DOHH2 (cell line): ENCODE data around the gene DBNDD1.

ENCODE experiments used
- H3F3A ChIP-seq: fragments of 200-600 bp; sonication (generic), shearing (Covaris generic); 2 replicates; pipeline ENCODE4 v1.6.0; 2016; ENCODE audit warnings: antibody characterized with exemption, mild to moderate bottlenecking; ENCODE audit not compliant: control insufficient read depth, insufficient read depth
- H3K27ac ChIP-seq: fragments of 200-600 bp; sonication (generic); 2 replicates; pipeline ENCODE4 v1.5.1; 2014; ENCODE audit warnings: low read depth, mild to moderate bottlenecking, low read length, moderate library complexity
- H3K27me3 ChIP-seq: fragments of 200-600 bp; sonication (generic); 2 replicates; pipeline ENCODE4 v1.6.1; 2014; ENCODE audit warnings: mild to moderate bottlenecking, low read length, mixed read lengths; ENCODE audit not compliant: control insufficient read depth
- H3K36me3 ChIP-seq: fragments of 200-600 bp; sonication (generic); 2 replicates; pipeline ENCODE4 v1.6.1; 2014; ENCODE audit warnings: mild to moderate bottlenecking, low read length, moderate library complexity, mixed read lengths; ENCODE audit not compliant: control insufficient read depth
- H3K4me1 ChIP-seq: fragments of 200-600 bp; sonication (generic); 2 replicates; pipeline ENCODE4 v1.6.1; 2014; ENCODE audit warnings: mild to moderate bottlenecking, low read length, mixed read lengths; ENCODE audit not compliant: control insufficient read depth
- H3K4me2 ChIP-seq: fragments of 200-600 bp; sonication (generic); 2 replicates; pipeline ENCODE4 v1.6.0; 2014; ENCODE audit warnings: mild to moderate bottlenecking, low read length, moderate library complexity
- H3K4me3 ChIP-seq: fragments of 200-600 bp; sonication (generic); 2 replicates; pipeline ENCODE4 v1.5.1; 2014; ENCODE audit warnings: mild to moderate bottlenecking, low read length, mixed read lengths
- H3K79me2 ChIP-seq: fragments of 200-600 bp; sonication (generic); 2 replicates; pipeline ENCODE4 v1.6.1; 2014; ENCODE audit warnings: mild to moderate bottlenecking, low read length, mixed read lengths; ENCODE audit not compliant: control insufficient read depth
- H3K9me2 ChIP-seq: fragments of 200-600 bp; sonication (generic); replicated peaks from 2 replicates; pipeline ENCODE4 v1.6.1; 2014; ENCODE audit warnings: mild to moderate bottlenecking, low read length, mixed read lengths; ENCODE audit not compliant: control insufficient read depth
- H3K9me3 ChIP-seq: fragments of 200-600 bp; sonication (generic); 2 replicates; pipeline ENCODE4 v1.6.1; 2014; ENCODE audit warnings: antibody characterized with exemption, low read length, mixed read lengths; ENCODE audit not compliant: control insufficient read depth, insufficient read depth
- H4K20me1 ChIP-seq: fragments of 200-600 bp; sonication (generic); 2 replicates; pipeline ENCODE4 v1.6.0; 2014; ENCODE audit warnings: low read depth, mild to moderate bottlenecking, antibody characterized with exemption, low read length, moderate library complexity; ENCODE audit not compliant: control insufficient read depth, insufficient read depth
- CTCF ChIP-seq: fragments of 200-600 bp; sonication (generic); IDR thresholded peaks from one replicate; pipeline ENCODE4 v1.5.1; 2014; ENCODE audit warnings: antibody characterized with exemption, mild to moderate bottlenecking, low read depth, low read length; ENCODE audit not compliant: poor library complexity, severe bottlenecking
- EZH2phosphoT487 ChIP-seq: fragments of 200-600 bp; sonication (generic); IDR thresholded peaks from 2 replicates; pipeline ENCODE4 v1.6.1; 2017; ENCODE audit warnings: borderline replicate concordance, mild to moderate bottlenecking, antibody characterized with exemption, low read length, moderate library complexity, mixed read lengths

The DBNDD1 gene

GRCh38 chr16:89994389-89994720 lies 24.9 kb downstream of the DBNDD1 start:
- Histone ChIP-seq H3K4me2 (no peak overlapping the region), H3K27ac (no peak overlapping the region), H3K36me3 (peaks cover 79% of the 10 kb centered on the region), H3K9me2 (no peaks in the 10 kb centered on the region), H3K4me3 (no peak overlapping the region), H3K4me1 (no peaks in the 10 kb centered on the region), H3K27me3 (no peaks in the 10 kb centered on the region), H4K20me1 (peaks cover 4% of the 10 kb centered on the region; the same call in 1 of the 2 replicates), H3F3A (peaks cover 11% of the 10 kb centered on the region), H3K9me3 (peaks cover 19% of the 10 kb centered on the region), H3K79me2 (no peaks in the 10 kb centered on the region)
- TF ChIP-seq CTCF, result no peak
- TF ChIP-seq EZH2phosphoT487, result no peak

- H3K36me3 ChIP-seq, result peaks cover 81% of the 10 kb centered on the region
- peaks cover 19% of the 10 kb centered on the region for H3K9me3 ChIP-seq
- TF ChIP-seq CTCF (no peak), EZH2phosphoT487 (no peak)
- H3K4me1 ChIP-seq, result no peaks in the 10 kb centered on the region
- no peak overlapping the region for H3K27ac ChIP-seq
- no peak overlapping the region for H3K4me3 ChIP-seq
- H3K4me2 ChIP-seq, result no peak overlapping the region
- H3K27me3 ChIP-seq, result no peaks in the 10 kb centered on the region
- no peaks in the 10 kb centered on the region for H3K79me2 ChIP-seq
- H3F3A ChIP-seq, result peaks cover 11% of the 10 kb centered on the region
- H3K9me2 ChIP-seq, result no peaks in the 10 kb centered on the region
- 0 out of 2 replicates have a peak, but pooled peaks cover 2% of the 10 kb centered on the region for H4K20me1 ChIP-seq
These were observed 25.3 kb downstream of the DBNDD1 start for GRCh38 chr16:89993971-89994370.

GRCh38 chr16:89993377-89993776 lies 25.9 kb downstream of the DBNDD1 start:
- Histone ChIP-seq H3K27me3 (no peaks in the 10 kb centered on the region), H3K9me3 (peaks cover 19% of the 10 kb centered on the region), H3K9me2 (no peaks in the 10 kb centered on the region), H3K4me2 (no peak overlapping the region), H3K27ac (no peak overlapping the region), H3K79me2 (no peaks in the 10 kb centered on the region), H4K20me1 (0 out of 2 replicates have a peak, but pooled peaks cover 2% of the 10 kb centered on the region), H3K4me1 (no peaks in the 10 kb centered on the region), H3K36me3 (peaks cover 82% of the 10 kb centered on the region), H3F3A (peaks cover 11% of the 10 kb centered on the region), H3K4me3 (no peak overlapping the region)
- TF ChIP-seq EZH2phosphoT487, result no peak
- TF ChIP-seq CTCF, result no peak
